HG02884 (cell line): ENCODE measurements around the gene PSMB9.
"Not testable (repeated sequence)": the region's sequence is repeated elsewhere in the genome, so short reads cannot be mapped to it uniquely, and the experiment has no call there.

Source experiments
- ATAC-seq: cut with Tn5 transposase; IDR thresholded peaks from one replicate; pipeline ENCODE4 v1.9.1; 2021; ENCODE audit warnings: mild to moderate bottlenecking, moderate library complexity; ENCODE audit not compliant: unreplicated experiment

PSMB9 gene

GRCh38 chr6:32857156-32857891 is 3.3 kb downstream of the PSMB9 start:
- no peak for ATAC-seq

GRCh38 chr6:32858194-32858593 is 4.2 kb downstream of the PSMB9 start:
- ATAC-seq = no peak

GRCh38 chr6:32860674-32861073 is 6.7 kb downstream of the PSMB9 start:
- no peak for ATAC-seq

GRCh38 chr6:32862725-32863124 is 8.7 kb downstream of the PSMB9 start:
- ATAC-seq = no peak

- ATAC-seq = no peak
These were observed 11.9 kb downstream of the PSMB9 start for GRCh38 chr6:32865724-32866443.

- ATAC-seq = no peak
These were observed 13.1 kb downstream of the PSMB9 start for GRCh38 chr6:32867022-32867477.

GRCh38 chr6:32867554-32868256 is 13.7 kb downstream of the PSMB9 start:
- ATAC-seq = no peak

- ATAC-seq = no peak
These were observed 14.3 kb downstream of the PSMB9 start for GRCh38 chr6:32868257-32868788.

GRCh38 chr6:32873947-32874346 is 20.0 kb downstream of the PSMB9 start:
- not testable (repeated sequence) for ATAC-seq

GRCh38 chr6:32876603-32877002 is 22.6 kb downstream of the PSMB9 start:
- ATAC-seq = no peak

GRCh38 chr6:32879691-32880090 is 25.7 kb downstream of the PSMB9 start:
- no peak for ATAC-seq

- not testable (repeated sequence) for ATAC-seq
These were observed 27.0 kb downstream of the PSMB9 start for GRCh38 chr6:32880962-32881361.

GRCh38 chr6:32882879-32883250 is 28.9 kb downstream of the PSMB9 start:
- no peak for ATAC-seq

- ATAC-seq = no peak
These were observed 29.8 kb downstream of the PSMB9 start for GRCh38 chr6:32883789-32884188.

- no peak for ATAC-seq
These were observed 31.8 kb downstream of the PSMB9 start for GRCh38 chr6:32885698-32886286.

GRCh38 chr6:32886681-32887383 is 32.8 kb downstream of the PSMB9 start:
- no peak for ATAC-seq

- no peak for ATAC-seq
These were observed 33.6 kb downstream of the PSMB9 start for GRCh38 chr6:32887616-32888015.

GRCh38 chr6:32888576-32888975 is 34.6 kb downstream of the PSMB9 start:
- ATAC-seq = no peak

GRCh38 chr6:32889533-32889932 is 35.5 kb downstream of the PSMB9 start:
- no peak for ATAC-seq

GRCh38 chr6:32890831-32891230 is 36.8 kb downstream of the PSMB9 start:
- no peak for ATAC-seq
